Measurements from ENCODE around the gene STMN1.

DNA sequence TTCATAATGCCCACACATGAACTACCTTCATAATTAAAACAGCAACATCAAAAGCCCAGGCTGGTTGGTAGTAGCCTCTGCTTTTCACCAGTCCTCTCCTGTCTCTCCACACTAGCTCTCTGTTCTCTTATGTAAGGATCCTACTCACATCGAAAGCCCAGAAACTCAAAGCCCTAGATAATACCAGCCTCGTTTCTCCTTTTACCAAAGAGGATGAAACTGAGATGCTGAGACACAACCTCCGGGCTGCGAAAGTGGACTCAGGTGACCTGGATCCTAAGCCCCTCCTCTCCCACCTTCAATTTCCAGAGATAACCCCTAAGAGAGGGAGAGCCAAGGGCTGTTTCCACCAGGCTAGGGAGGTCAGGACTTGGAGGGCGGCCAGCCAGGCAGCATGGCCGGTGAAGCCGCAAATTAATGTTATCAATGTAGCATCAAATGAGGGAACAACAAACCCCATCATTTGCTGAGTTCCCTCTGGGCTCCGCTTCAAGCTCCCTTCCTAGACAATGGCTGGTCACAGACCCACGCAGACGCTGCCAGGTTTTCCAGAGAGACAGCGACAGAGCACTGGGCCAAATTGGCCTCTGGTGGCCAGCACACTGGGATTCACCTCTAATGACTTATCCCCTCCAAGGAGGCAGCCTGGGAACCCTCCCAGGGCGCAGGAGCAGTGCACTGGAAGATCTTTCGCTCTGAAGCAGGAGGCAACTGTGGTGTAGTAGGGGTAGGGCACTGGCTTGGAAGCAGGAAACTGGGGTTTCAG is 20.7 kb upstream of the STMN1 start:
- TF ChIP-seq, protein P1, sequence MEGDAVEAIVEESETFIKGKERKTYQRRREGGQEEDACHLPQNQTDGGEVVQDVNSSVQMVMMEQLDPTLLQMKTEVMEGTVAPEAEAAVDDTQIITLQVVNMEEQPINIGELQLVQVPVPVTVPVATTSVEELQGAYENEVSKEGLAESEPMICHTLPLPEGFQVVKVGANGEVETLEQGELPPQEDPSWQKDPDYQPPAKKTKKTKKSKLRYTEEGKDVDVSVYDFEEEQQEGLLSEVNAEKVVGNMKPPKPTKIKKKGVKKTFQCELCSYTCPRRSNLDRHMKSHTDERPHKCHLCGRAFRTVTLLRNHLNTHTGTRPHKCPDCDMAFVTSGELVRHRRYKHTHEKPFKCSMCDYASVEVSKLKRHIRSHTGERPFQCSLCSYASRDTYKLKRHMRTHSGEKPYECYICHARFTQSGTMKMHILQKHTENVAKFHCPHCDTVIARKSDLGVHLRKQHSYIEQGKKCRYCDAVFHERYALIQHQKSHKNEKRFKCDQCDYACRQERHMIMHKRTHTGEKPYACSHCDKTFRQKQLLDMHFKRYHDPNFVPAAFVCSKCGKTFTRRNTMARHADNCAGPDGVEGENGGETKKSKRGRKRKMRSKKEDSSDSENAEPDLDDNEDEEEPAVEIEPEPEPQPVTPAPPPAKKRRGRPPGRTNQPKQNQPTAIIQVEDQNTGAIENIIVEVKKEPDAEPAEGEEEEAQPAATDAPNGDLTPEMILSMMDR (IDR thresholded peaks at IDR 0.05), result no peak
- TF ChIP-seq POLR2A (IDR thresholded peaks at IDR 0.05), result no peak
